Transverse colon (tissue), 4 donors: ENCODE results near the gene RPS6KA3. TPM values are rescaled to one million over a fixed set of nuclear protein-coding genes. Genes with fewer than 3 reads are reported as not detected.

Source experiments
- DNase-seq: peaks from one replicate; pipeline ENCODE4 v3.0.0-alpha.2; 2019
- H3K27ac ChIP-seq, 4 donors: fragments of 200-600 bp; sonication (generic); 2 replicates each; pipeline ENCODE4 v1.5.1; 2016 to 2018; ENCODE audit warnings: inconsistent platforms in 4 of 4
- H3K27me3 ChIP-seq: fragments of 200-600 bp; sonication (generic); 2 replicates; pipeline ENCODE4 v1.5.1; 2017; ENCODE audit warnings: inconsistent platforms
- H3K36me3 ChIP-seq, 4 donors: fragments of 200-600 bp; sonication (generic); 2 replicates each; pipeline ENCODE4 v1.5.1; 2017 to 2019; ENCODE audit warnings: inconsistent platforms in 4 of 4
- H3K4me1 ChIP-seq, 4 donors: fragments of 200-600 bp; sonication (generic); 2 replicates each; pipeline ENCODE4 v1.5.1; 2017 to 2020; ENCODE audit warnings: inconsistent platforms in 4 of 4
- H3K4me3 ChIP-seq, 4 donors: fragments of 200-600 bp; sonication (generic); 1 replicate in 1 of 4; 2 replicates in 3 of 4; pipeline versions ENCODE4 v1.5.1 to v1.6.1; 2017 to 2019; ENCODE audit warnings: inconsistent platforms in 4 of 4
- H3K9me3 ChIP-seq, 2 donors: fragments of 200-600 bp; sonication (generic); 2 replicates each; pipeline ENCODE4 v1.5.1; 2017 to 2019; ENCODE audit warnings: inconsistent platforms in 2 of 2
- EP300 ChIP-seq: sonication (generic); formaldehyde crosslinking; IDR thresholded peaks from one replicate; pipeline ENCODE4 v1.6.1; 2017; ENCODE audit warnings: antibody characterized with exemption, low read depth
- POLR2A ChIP-seq: fragments of 450-650 bp; IDR thresholded peaks from one replicate; pipeline ENCODE4 v1.6.1; 2016; ENCODE audit warnings: antibody characterized with exemption, mild to moderate bottlenecking, moderate library complexity
- POLR2AphosphoS5 ChIP-seq, 3 donors: sonication (generic); formaldehyde crosslinking; IDR thresholded peaks; one replicate each; pipeline ENCODE4 v1.6.1; 2016; ENCODE audit warnings: antibody characterized with exemption in 3 of 3
- WGBS, 2 donors: methylation state at CpG; one replicate each; pipeline ENCODE4 v1.1.5; 2018; ENCODE audit warnings: low coverage in 1 of 2; 5-methylcytosine and 5-hydroxymethylcytosine counted together
- in situ Hi-C, 4 donors: fragments of 200-750 bp; cut with MboI; loops; one replicate each; pipeline versions ENCODE4 v1.15.0 to v1.15.1; 2017; ENCODE audit warnings: low sequenced_read_pairs in 3 of 4, low pct_ligation_motif_present in 1 of 4, low pct_unique_long_range_greater_than_20kb in 1 of 4
- intact Hi-C: fragments of 100-400 bp; cut with DNase I; formaldehyde crosslinking; loops from one replicate; pipeline ENCODE4 v1.15.1; 2023; ENCODE audit warnings: low total_unique reads
- total RNA-seq, 4 donors: library from RNA; depleted of rRNA; stranded (reverse); fragments of >200 nt; gene quantifications; one replicate each; pipeline ENCODE4 v1.1.0, GENCODE V29; 2016
- TF ChIP-seq, protein P1 (sequence below), 5 experiments: fragments of 200-600 bp in 3 of 5; fragments of 450-650 bp in 2 of 5; sonication (generic) in 3 of 5; IDR thresholded peaks; 1 replicate in 2 of 5; 2 replicates in 3 of 5; pipeline ENCODE4 v1.5.1; 2016 to 2017; ENCODE audit warnings: antibody characterized with exemption in 5 of 5, inconsistent platforms in 3 of 5, mild to moderate bottlenecking in 2 of 5, moderate library complexity in 1 of 5

The RPS6KA3 gene
- total RNA-seq, 4 donors from 2014 or later: 28.7 to 73.0 (median 49.8) TPM

DNA sequence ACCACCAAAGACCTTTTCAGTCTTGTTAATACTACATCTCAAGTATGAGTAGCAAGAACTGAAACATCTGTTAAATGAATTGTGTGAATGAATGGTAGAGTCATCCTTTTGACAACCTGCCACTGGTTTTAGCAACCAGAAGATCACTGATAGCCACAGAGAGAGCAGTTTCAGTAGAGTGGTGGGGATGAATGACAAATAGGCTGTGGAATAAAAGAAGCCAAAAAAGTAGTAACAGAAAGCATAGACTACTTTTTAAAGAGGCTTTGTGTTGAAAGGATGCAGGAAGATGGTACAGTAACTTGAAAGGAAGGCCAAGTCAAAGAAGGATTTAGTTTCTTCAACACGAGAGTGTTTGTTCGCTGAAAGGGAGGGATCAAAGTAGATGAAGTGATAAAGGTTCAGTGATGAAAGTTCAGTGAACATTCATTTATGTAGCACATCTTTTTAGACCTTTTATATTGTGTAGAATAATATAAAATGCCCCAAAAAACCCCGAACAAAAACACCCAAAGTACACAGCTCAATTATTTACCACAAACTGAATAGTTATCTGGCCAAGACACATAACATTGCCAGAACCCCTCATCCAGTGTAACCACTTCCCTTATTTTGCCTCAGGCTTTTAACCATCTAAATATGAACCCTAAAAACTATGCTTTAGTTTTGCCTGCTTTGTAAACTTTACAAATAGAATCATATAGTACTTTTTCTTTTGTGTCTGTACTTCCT lies 84.9 kb downstream of the RPS6KA3 start:
- Histone ChIP-seq H3K27ac (no peak overlapping the region), H3K9me3 (no peaks in the 10 kb centered on the region), H3K27me3 (no peaks in the 10 kb centered on the region), H3K36me3 (no peaks in the 10 kb centered on the region), H3K4me1 (no peaks in the 10 kb centered on the region), H3K4me3 (no peak overlapping the region)
- in situ Hi-C loops (no loop called here), intact Hi-C loops (no loop called here)
- no peak for DNase-seq
- TF ChIP-seq POLR2A: no peak
- no peak for TF ChIP-seq POLR2AphosphoS5 (IDR thresholded peaks at IDR 0.05)
- TF ChIP-seq EP300: no peak
- TF ChIP-seq, protein P1, sequence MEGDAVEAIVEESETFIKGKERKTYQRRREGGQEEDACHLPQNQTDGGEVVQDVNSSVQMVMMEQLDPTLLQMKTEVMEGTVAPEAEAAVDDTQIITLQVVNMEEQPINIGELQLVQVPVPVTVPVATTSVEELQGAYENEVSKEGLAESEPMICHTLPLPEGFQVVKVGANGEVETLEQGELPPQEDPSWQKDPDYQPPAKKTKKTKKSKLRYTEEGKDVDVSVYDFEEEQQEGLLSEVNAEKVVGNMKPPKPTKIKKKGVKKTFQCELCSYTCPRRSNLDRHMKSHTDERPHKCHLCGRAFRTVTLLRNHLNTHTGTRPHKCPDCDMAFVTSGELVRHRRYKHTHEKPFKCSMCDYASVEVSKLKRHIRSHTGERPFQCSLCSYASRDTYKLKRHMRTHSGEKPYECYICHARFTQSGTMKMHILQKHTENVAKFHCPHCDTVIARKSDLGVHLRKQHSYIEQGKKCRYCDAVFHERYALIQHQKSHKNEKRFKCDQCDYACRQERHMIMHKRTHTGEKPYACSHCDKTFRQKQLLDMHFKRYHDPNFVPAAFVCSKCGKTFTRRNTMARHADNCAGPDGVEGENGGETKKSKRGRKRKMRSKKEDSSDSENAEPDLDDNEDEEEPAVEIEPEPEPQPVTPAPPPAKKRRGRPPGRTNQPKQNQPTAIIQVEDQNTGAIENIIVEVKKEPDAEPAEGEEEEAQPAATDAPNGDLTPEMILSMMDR (IDR thresholded peaks at IDR 0.05): no peak
- 42 to 56% methylated on average over 3 of the region's 3 CpGs for WGBS, 2 donors

DNA sequence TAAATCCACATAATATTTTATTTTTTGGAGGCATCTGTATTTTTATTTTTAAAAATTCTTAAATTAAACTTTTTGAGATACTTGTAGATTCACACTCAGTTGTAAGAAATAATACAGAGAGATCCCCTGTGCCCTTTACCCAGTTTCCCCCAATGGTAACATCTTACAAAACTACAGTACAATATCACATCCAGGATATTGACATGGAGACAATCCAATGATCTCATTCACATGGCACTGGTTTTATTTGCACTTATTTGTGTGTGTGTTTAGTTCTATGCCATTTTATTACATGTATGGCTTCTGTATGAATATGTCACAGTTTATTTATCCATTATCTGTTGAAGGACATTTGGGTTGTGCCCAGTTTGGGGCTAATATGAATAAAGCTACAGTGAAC lies 89.6 kb downstream of the RPS6KA3 start:
- in situ Hi-C loops: no loop called here
- no peak overlapping the region for H3K4me3 ChIP-seq
- no peaks in the 10 kb centered on the region for H3K9me3 ChIP-seq
- peaks cover 0 to 9% (median 2%) of the 10 kb centered on the region in 4 donors for H3K36me3 ChIP-seq
- TF ChIP-seq POLR2A (no peak), POLR2AphosphoS5 (IDR thresholded peaks at IDR 0.05) (no peak), EP300 (no peak)
- TF ChIP-seq, protein P1 (IDR thresholded peaks at IDR 0.05): no peak
- no peaks in the 10 kb centered on the region for H3K4me1 ChIP-seq
- no peaks in the 10 kb centered on the region for H3K27me3 ChIP-seq
- DNase-seq: no peak
- intact Hi-C loops: no loop called here
- H3K27ac ChIP-seq: no peak overlapping the region

DNA sequence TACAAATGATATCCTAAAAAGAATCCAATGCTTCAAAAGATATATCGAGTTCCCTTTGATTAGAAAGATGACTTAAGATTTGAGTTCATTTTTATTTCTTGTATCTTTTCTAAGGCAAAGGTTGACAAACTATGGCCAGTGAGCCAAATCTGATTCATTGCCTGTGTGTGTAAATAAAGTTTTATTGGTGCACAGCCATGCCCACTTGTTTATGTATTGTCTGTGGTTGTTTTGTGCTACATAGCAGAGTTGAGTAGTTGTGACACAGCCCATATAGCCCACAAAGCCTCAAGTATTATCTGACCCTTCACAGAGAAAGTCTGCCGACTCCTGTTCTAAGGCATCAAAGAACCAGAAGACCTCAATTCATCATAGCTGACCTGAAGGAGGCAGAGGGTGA lies 92.9 kb downstream of the RPS6KA3 start:
- in situ Hi-C loops (no loop called here), intact Hi-C loops (no loop called here)
- Histone ChIP-seq H3K27me3 (no peaks in the 10 kb centered on the region), H3K9me3 (no peaks in the 10 kb centered on the region), H3K27ac (no peak overlapping the region), H3K36me3 (peaks cover 0 to 9% (median 2%) of the 10 kb centered on the region in 4 donors), H3K4me1 (no peaks in the 10 kb centered on the region), H3K4me3 (no peak overlapping the region)
- no peak for DNase-seq
- TF ChIP-seq POLR2A (no peak), EP300 (no peak), POLR2AphosphoS5 (IDR thresholded peaks at IDR 0.05) (no peak)
- TF ChIP-seq, protein P1 (IDR thresholded peaks at IDR 0.05): no peak
- 84% methylated on average over 2 of the region's 2 CpGs; no CpG with 5 or more reads in 1 of the 2 donors for WGBS, 2 donors

DNA sequence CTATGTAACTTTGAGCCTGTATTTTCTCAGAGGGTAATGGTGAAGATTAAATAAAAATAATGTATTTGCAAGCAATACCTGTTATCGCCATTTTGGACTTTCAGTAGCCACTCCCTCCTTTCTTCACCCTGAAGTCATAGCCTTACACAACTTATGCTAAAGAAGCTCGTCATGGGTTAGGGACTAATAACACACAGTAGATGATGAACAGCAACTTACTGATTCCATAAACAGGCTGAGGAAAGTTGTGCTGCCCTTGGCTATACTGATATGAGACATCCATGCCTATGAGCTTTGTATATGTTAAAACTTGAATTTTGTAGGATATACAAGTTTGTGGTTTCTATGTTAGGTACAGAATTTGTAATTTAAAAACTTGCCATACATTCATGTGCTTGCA lies 93.4 kb downstream of the RPS6KA3 start:
- no peaks in the 10 kb centered on the region for H3K9me3 ChIP-seq
- intact Hi-C loops: no loop called here
- H3K36me3 ChIP-seq: peaks cover 0 to 9% (median 2%) of the 10 kb centered on the region in 4 donors
- DNase-seq: no peak
- WGBS, 2 donors: 82 to 91% methylated on average over 2 of the region's 2 CpGs
- H3K27ac ChIP-seq: no peak overlapping the region
- H3K4me3 ChIP-seq: no peak overlapping the region
- no peaks in the 10 kb centered on the region for H3K27me3 ChIP-seq
- in situ Hi-C loops: no loop called here
- no peaks in the 10 kb centered on the region for H3K4me1 ChIP-seq
- TF ChIP-seq POLR2AphosphoS5 (IDR thresholded peaks at IDR 0.05) (no peak), EP300 (no peak)
- TF ChIP-seq, protein P1 (IDR thresholded peaks at IDR 0.05): no peak
